Upper lobe of left lung (tissue), 4 donors: ENCODE data around the gene HINT1.

Source experiments
- CTCF ChIP-seq, 6 experiments: fragments of 450-650 bp in 4 of 6; fragments of 200-600 bp in 2 of 6; sonication (generic) in 2 of 6; IDR thresholded peaks; one replicate each; pipeline ENCODE4 v1.5.1; 2016 to 2019; ENCODE audit warnings: antibody characterized with exemption in 6 of 6
- EP300 ChIP-seq, 4 donors: sonication (generic); formaldehyde crosslinking; IDR thresholded peaks; one replicate each; pipeline ENCODE4 v1.5.1; 2017; ENCODE audit warnings: antibody characterized with exemption in 4 of 4, control low read depth in 2 of 4
- POLR2A ChIP-seq, 4 donors: fragments of 450-650 bp; IDR thresholded peaks; one replicate each; pipeline ENCODE4 v1.5.1; 2016 to 2017; ENCODE audit warnings: antibody characterized with exemption in 4 of 4, mild to moderate bottlenecking in 2 of 4

GRCh38 chr5:131112424-131112823 lies 52.6 kb downstream of the HINT1 start:
- TF ChIP-seq CTCF (IDR thresholded peaks at IDR 0.05) (no peak), EP300 (IDR thresholded peaks at IDR 0.05) (no peak), POLR2A (IDR thresholded peaks at IDR 0.05) (no peak)
